Measurements from ENCODE around the gene SCAP.

Gene SCAP

GRCh38 chr3:47412842-47413520 is 62.8 kb downstream of the SCAP start:
- DNase-seq, result no peak

DNA sequence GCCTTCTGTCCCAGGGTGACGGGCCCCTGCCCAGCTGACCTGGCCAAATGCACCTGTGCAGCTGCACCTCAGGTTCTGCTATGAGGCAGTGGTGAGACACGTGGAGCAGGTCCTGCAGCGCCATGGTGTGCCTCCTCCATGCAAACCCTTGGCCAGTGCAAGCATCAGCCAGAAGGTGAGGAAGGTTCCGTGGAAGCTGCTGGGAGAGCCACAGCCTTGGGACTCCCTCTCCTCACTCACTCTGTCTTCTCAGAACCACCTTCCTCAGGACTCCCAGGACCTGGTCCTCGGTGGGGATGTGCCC is 63.3 kb downstream of the SCAP start:
- DNase-seq, result no peak

GRCh38 chr3:47411696-47412452 is 63.9 kb downstream of the SCAP start:
- DNase-seq, result no peak

GRCh38 chr3:47410801-47411646 is 64.7 kb downstream of the SCAP start:
- DNase-seq, result no peak

- no peak for DNase-seq
Observed at GRCh38 chr3:47410417-47410720, 65.4 kb downstream of the SCAP start.

- DNase-seq, result no peak
Observed at GRCh38 chr3:47409688-47410416, 65.9 kb downstream of the SCAP start.

DNA sequence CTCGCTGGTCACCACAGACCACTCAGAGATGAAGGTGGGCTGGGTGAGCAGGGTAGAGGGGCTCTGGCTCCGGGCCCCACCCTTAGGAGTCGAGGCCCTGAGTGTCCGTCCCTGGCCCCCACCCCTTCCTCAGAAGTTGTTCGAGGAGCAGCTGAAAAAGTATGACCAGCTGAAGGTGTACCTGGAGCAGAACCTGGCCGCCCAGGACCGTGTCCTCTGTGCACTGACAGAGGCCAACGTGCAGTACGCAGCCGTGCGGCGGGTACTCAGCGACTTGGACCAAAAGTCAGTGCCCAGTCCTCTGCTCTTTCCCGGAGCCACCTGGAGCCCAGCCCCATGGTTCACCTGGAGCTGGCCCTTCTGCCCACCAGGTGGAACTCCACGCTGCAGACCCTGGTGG is 66.5 kb downstream of the SCAP start:
- no peak for DNase-seq

DNA sequence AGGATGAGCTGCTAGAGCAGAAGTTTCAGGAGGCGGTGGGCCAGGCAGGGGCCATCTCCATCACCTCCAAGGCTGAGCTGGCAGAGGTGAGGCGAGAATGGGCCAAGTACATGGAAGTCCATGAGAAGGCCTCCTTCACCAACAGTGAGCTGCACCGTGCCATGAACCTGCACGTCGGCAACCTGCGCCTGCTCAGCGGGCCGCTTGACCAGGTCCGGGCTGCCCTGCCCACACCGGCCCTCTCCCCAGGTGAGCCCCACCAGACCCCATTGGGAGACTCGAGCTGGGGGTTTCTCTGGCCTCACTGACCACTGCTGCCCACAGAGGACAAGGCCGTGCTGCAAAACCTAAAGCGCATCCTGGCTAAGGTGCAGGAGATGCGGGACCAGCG is 66.9 kb downstream of the SCAP start:
- DNase-seq, result no peak

DNA sequence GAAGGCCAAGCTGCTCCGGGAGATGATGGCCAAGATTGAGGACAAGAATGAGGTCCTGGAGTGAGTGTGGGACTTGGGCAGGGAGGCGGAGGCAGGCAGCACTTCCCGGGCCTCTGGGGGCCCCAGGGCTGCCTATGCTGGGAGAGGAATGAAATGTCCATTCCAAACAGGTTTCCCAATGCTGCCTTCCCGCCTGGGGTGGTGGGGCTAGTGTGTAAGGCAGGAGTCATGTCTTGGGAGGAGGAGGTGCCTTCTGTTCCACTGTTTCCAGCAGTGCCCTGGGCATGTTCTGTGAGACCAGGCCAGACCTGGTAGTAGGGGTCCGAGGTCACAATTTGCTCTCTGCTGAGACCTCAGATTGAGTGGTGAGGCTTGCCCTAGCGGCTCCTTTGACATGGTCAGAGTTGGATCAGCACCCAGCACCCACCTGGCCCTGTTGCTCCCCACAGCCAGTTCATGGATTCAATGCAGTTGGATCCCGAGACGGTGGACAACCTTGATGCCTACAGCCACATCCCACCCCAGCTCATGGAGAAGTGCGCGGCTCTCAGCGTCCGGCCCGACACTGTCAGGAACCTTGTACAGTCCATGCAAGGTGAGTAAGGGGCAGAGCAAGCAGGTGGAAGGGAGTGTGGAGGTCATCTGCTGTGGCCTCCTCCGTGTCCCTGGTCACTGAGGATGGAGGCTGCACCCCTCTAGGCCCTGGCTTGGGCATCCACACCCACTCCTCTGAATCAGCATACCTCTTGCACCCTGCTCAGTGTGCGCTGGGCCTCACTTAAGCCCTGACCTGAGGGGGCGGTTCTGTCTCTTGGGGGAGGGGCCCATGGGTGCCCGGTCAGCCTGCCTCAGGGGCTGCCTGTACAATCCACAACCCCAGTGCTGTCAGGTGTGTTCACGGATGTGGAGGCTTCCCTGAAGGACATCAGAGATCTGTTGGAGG is 67.6 kb downstream of the SCAP start:
- no peak for DNase-seq

DNA sequence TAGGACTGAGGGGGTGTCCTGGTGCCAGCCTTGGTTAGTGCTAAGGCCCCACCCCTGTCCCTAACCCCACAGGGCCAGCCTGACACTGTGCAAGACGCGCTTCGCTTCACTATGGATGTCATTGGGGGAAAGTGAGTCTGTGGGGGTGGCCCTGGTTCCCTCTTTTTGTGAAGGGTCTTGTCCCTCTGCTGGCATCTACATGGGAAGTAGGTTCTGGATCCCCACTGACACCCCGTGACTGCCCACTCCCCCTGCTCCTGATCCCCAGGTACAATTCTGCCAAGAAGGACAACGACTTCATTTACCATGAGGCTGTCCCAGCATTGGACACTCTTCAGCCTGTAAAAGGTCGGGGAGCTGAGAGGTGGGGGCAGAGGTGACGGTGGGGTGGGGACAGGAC is 68.5 kb downstream of the SCAP start:
- no peak for DNase-seq

DNA sequence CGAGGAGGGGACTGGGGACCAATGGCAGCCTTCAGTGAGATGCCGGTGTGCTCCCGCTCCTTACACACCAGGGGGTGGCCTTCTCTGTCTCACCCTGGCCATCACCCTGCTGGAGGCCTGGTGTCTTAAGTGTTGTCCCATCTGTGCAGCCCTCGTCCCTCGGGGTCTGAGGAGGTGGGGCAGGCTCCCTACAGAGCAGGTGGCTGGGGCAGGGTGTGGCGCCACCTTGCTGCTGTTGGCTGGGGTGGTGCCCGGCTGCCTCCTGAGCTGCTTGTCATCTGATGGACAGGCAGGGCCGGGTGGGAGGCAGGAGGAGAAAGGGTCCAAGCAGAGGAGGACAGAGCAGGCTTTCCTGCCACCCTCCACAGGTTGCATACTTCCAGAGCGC is 69.0 kb downstream of the SCAP start:
- no peak for DNase-seq

- no peak for DNase-seq
Observed at GRCh38 chr3:47405820-47406761, 69.7 kb downstream of the SCAP start.

DNA sequence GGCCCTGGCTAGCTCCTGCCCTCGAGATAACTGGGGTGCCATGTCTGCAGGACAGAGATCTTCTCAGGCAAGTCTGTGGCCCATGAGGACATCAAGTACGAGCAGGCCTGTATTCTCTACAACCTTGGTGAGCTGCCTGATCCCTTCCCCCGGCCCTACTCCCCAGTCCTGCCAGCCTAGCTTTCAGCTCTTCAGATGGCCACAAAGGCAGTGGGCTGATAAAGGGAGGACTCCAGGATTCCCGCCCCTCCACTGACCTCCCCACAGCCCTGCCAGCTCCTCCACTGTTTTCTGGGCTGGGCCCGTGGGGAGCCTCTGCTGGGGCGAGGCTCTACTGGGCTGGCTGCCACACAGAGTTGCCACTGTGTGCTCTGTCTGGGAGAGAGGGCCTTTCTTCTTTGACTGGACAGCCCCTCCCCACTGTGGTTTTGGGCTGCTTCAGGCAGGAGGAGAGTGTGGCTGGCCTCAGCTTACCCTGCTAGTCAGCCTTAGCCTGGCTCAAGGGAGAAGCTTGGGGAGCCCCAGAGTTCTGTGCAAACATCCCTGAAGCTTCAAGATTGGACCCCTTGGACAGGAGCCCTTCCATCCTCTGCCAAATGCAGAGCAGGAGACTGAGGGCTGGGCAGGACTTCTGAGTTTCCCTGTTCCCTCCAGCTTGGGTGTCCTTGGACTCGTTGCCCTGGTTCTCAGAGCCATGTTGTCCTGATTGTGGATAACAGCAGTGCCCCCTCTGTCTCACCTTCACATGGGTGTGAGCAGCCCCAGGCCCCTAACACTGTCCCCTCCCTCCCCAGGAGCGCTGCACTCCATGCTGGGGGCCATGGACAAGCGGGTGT is 70.6 kb downstream of the SCAP start:
- DNase-seq, result peak; percentile 69 to 79

GRCh38 chr3:47404431-47404876 is 71.3 kb downstream of the SCAP start:
- DNase-seq, result no peak

DNA sequence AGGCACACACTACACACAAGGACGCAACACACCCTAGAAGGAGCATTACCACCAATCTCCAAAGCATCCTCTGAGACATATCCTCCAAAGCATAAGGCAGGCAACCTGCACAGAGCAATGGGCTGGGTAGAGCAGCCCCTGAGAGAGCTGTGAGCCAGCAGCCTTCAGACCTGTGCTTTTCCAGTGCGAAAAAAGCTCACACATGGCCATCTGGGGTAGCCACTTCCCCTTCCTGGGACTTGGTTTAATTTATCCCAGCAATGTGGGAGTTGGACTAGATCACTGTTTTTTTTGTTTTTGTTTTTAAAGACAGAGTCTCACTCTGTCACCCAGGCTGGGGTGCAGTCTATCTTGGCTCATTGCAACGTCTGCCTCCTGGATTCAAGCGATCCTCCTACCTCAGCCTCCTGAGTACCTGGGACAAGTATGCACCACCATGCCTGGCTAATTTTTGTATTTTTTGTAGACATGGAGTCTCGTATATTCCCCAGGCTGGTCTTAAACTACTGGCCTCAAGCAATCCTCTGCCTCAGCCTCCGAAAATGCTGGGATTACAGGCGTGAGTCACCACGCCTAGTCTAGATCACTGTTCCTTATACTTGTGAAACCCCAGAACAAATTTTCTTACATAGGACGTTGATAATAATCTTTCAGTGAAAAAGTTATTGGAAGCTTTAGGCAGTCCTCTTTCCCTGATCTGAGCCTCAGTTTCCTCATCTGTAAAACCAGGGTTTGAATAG is 76.0 kb downstream of the SCAP start:
- peak in 1 of 2 donors; percentile 17 for DNase-seq

GRCh38 chr3:47399016-47399415 is 76.7 kb downstream of the SCAP start:
- DNase-seq, result no peak

DNA sequence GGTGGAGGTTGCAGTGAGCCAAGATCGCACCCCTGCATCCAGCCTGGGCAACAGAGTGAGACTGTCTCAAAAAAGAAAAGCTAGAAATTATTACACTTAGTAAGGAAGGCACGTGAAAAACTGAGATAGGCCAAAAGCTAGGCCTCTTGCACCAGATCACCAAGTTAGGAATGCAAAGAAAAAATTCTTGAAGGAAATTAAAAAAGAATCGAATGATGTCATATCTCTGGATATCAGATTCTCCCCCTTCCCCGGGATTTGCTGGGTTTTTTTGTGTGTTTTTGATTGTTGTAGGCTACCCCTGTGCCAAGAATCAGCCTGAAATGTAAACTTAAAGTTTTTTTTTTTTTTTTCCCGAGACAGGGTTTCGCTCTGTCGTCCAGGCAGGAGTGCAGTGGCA is 77.5 kb downstream of the SCAP start:
- no peak for DNase-seq

DNA sequence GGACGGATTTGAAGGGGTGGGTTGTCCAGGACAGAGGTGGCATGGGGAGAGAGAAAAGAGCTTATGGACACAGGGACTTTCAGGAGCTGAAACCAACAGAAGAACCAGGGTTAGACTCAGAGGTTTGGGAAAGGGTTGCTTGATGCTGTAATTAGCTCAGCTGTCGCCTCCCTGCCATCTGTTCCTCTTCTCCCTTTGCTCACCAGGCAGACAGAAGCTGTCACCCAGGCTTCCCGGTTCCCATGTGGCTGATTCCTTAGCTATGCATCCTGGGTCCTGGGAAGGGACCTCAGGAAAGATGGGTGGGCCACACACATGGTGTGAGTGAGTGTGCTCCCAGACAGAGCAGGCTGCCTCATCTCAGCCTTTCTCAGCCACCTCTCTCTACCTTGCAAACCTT is 80.9 kb downstream of the SCAP start:
- DNase-seq, result peak in 1 of 2 donors; percentile 42

Data from hippocampal formation (tissue), 2 donors.